ENCODE results near the gene ELMOD3.

Gene ELMOD3

DNA sequence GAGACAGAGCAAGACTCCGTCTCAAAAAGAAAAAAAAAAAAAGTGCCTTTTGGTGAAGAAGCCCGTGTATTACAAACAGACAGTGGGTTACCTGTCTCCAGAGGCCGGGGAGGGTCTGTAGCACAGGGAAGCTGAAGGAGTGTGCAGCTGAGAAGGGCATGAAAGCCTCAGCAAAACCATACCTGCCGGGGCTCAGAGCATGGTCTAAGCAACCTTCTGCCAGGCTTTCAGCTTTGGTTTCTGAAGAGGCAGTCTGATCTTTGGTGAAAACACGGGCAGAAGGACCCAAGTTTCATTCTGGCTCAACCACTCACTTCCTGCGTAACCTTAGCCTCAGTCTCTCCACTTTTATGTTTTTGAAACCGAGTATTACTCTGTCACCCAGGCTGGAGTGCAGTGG is 85.4 kb downstream of the ELMOD3 start:
- DNase-seq (ENCODE audit: low read depth in 2 of 2, low spot score in 1 of 2): no peak

DNA sequence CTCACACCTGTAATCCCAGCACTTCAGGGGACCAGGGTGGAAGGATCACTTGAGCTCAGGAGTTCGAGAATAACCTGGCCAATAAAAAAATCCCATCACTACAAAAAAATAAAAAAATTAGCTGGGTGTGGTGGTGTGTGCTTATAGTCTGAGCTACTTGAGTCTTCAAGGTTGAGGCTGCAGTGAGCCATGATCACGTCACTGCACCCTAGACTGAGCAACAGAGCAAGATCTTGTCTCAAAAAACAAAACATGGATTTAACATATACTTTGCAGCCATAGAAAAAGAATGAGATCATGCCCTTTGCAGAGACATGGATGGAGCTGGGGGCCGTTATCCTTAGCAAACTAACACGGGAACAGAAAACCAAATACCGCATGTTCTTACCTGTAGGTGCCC is 86.2 kb downstream of the ELMOD3 start:
- DNase-seq (ENCODE audit: low read depth in 2 of 2, low spot score in 1 of 2): no peak
